Gastrocnemius medialis (tissue), 4 donors: ENCODE data around the gene PLB1. TPM values are rescaled to one million over a fixed set of nuclear protein-coding genes. Genes with fewer than 3 reads are reported as not detected.

Experiments used
- ATAC-seq, 2 donors: fragments of 150-250 bp; one replicate each; pipeline ENCODE4 v1.9.1; 2016
- DNase-seq, 2 donors: peaks; one replicate each; pipeline ENCODE4 v3.0.0-alpha.2; 2019
- H3K27ac ChIP-seq, 4 donors: fragments of 200-600 bp; sonication (generic); 1 replicate in 1 of 4; 2 replicates in 3 of 4; pipeline ENCODE4 v1.5.1; 2016 to 2018; ENCODE audit warnings: mild to moderate bottlenecking in 2 of 4, moderate library complexity in 1 of 4
- H3K27me3 ChIP-seq, 3 donors: fragments of 200-600 bp; sonication (generic) in 2 of 3; 1 replicate in 1 of 3; 2 replicates in 2 of 3; pipeline versions ENCODE4 v1.5.1 to v1.6.0; 2016 to 2019; ENCODE audit warnings: mild to moderate bottlenecking in 1 of 3, moderate library complexity in 1 of 3
- H3K36me3 ChIP-seq, 2 donors: fragments of 200-600 bp; sonication (generic) in 1 of 2; one replicate each; pipeline ENCODE4 v1.5.1; 2017 to 2018
- H3K4me1 ChIP-seq, 2 donors: fragments of 200-600 bp; sonication (generic) in 1 of 2; one replicate each; pipeline ENCODE4 v1.5.1; 2016 to 2017; ENCODE audit warnings: mild to moderate bottlenecking in 2 of 2
- H3K4me3 ChIP-seq, 4 donors: fragments of 200-600 bp; sonication (generic) in 3 of 4; 1 replicate in 1 of 4; 2 replicates in 3 of 4; pipeline ENCODE4 v1.5.1; 2016 to 2019; ENCODE audit warnings: mild to moderate bottlenecking in 2 of 4
- H3K9me3 ChIP-seq, 3 donors: fragments of 200-600 bp; sonication (generic) in 2 of 3; 1 replicate in 1 of 3; 2 replicates in 2 of 3; pipeline ENCODE4 v1.5.1; 2016 to 2019
- POLR2A ChIP-seq, 2 donors: fragments of 450-650 bp; IDR thresholded peaks; one replicate each; pipeline ENCODE4 v1.6.1; 2017; ENCODE audit warnings: antibody characterized with exemption in 2 of 2, mild to moderate bottlenecking in 2 of 2, moderate library complexity in 2 of 2
- in situ Hi-C, 4 donors: fragments of 200-750 bp; cut with MboI; loops; one replicate each; pipeline versions ENCODE4 v1.15.0 to v1.8.0; 2017; ENCODE audit warnings: low sequenced_read_pairs in 4 of 4
- intact Hi-C: fragments of 100-400 bp; cut with DNase I; formaldehyde crosslinking; loops from one replicate; pipeline ENCODE4 v1.15.1; 2023; ENCODE audit warnings: low total_unique reads
- total RNA-seq, 4 donors: library from RNA; depleted of rRNA; stranded (reverse); fragments of >200 nt; gene quantifications; one replicate each; pipeline versions ENCODE4 v1.1.0 to v1.2.3, GENCODE V29; 2016
- TF ChIP-seq, protein P1 (sequence below), 5 experiments: fragments of 450-650 bp in 3 of 5; fragments of 200-600 bp in 2 of 5; sonication (generic) in 2 of 5; IDR thresholded peaks in 4 of 5; conservative IDR thresholded peaks in 1 of 5; 1 replicate in 4 of 5; 2 replicates in 1 of 5; pipeline ENCODE4 v1.5.1; 2016 to 2019; ENCODE audit warnings: antibody characterized with exemption in 5 of 5, mild to moderate bottlenecking in 3 of 5, moderate library complexity in 3 of 5

Gene PLB1
- total RNA-seq, 4 donors from 2014 or later = 1.2 to 4.3 (median 2.8) TPM

- peaks cover 31 to 33% of the 10 kb centered on the region in 2 donors for H3K4me1 ChIP-seq
- no peak overlapping the region for H3K4me3 ChIP-seq
- peak in 1 of 2 donors; percentile 10 for DNase-seq
- no peak for ATAC-seq
- intact Hi-C loops = loop anchor here (10.0 kb wide), 1 partner anchor 1552 kb away; the partner anchor contains the start of gene YPEL5
- H3K36me3 ChIP-seq = no peaks in the 10 kb centered on the region
- H3K27me3 ChIP-seq = no peaks in the 10 kb centered on the region
- H3K9me3 ChIP-seq = no peaks in the 10 kb centered on the region
- H3K27ac ChIP-seq = peak overlapping the region in 1 of 4 donors; percentile 97
- in situ Hi-C loops = loop anchor here in 2 of 4 donors (10.0 kb wide), 1 partner anchor 162 kb away; the partner anchor contains the start of gene PPP1CB (in 2 of the 2)
- TF ChIP-seq POLR2A (IDR thresholded peaks at IDR 0.05) = no peak
- TF ChIP-seq, protein P1, sequence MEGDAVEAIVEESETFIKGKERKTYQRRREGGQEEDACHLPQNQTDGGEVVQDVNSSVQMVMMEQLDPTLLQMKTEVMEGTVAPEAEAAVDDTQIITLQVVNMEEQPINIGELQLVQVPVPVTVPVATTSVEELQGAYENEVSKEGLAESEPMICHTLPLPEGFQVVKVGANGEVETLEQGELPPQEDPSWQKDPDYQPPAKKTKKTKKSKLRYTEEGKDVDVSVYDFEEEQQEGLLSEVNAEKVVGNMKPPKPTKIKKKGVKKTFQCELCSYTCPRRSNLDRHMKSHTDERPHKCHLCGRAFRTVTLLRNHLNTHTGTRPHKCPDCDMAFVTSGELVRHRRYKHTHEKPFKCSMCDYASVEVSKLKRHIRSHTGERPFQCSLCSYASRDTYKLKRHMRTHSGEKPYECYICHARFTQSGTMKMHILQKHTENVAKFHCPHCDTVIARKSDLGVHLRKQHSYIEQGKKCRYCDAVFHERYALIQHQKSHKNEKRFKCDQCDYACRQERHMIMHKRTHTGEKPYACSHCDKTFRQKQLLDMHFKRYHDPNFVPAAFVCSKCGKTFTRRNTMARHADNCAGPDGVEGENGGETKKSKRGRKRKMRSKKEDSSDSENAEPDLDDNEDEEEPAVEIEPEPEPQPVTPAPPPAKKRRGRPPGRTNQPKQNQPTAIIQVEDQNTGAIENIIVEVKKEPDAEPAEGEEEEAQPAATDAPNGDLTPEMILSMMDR (IDR thresholded peaks at IDR 0.05 in 4 of 5, conservative IDR thresholded peaks at IDR 0.05 in 1 of 5) = no peak
Observed at GRCh38 chr2:28593160-28593755, 97.4 kb downstream of the PLB1 start.

DNA sequence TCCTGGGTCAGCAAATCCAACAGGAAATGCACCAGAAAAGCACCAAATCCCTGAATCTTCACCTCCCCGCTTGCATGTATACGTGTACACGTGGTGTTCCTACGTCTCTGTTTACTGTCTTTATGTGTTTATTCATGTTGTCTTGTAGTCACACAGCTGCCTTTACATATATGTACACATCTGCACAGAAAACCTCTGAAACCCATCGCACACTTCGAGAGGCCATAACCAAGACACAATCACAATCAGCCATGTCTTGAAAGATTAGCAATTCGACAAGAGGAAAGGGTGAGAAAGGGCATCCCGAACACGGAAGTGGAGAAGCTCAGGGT lies 98.1 kb downstream of the PLB1 start:
- Histone ChIP-seq H3K27me3 (no peaks in the 10 kb centered on the region), H3K4me1 (peaks cover 28 to 34% of the 10 kb centered on the region in 2 donors), H3K36me3 (no peaks in the 10 kb centered on the region), H3K27ac (peak overlapping the region; percentile 89 to 97 (median 92)), H3K9me3 (no peaks in the 10 kb centered on the region), H3K4me3 (peak overlapping the region in 1 of 4 donors; percentile 14)
- DNase-seq = no peak
- in situ Hi-C loops = loop anchor here in 2 of 4 donors (10.0 kb wide), 1 partner anchor 161 kb away; the partner anchor contains the start of gene PPP1CB (in 2 of the 2)
- intact Hi-C loops = loop anchor here (1.0 to 10.0 kb wide), 3 partner anchors 27 to 1551 kb away; partner anchors contain the start of gene YPEL5
- TF ChIP-seq POLR2A (IDR thresholded peaks at IDR 0.05) = no peak
- TF ChIP-seq, protein P1 (IDR thresholded peaks at IDR 0.05 in 4 of 5, conservative IDR thresholded peaks at IDR 0.05 in 1 of 5) = no peak
- ATAC-seq = no peak

GRCh38 chr2:28594332-28595108 lies 98.7 kb downstream of the PLB1 start:
- H3K27me3 ChIP-seq = no peaks in the 10 kb centered on the region
- in situ Hi-C loops (loop anchor here in 2 of 4 donors (10.0 kb wide), 1 partner anchor 160 kb away; the partner anchor contains the start of gene PPP1CB (in 2 of the 2)), intact Hi-C loops (loop anchor here (1.0 to 10.0 kb wide), 3 partner anchors 28 to 1550 kb away; partner anchors contain the start of gene YPEL5)
- peak overlapping the region; percentile 7 to 35 (median 19) for H3K4me3 ChIP-seq
- H3K4me1 ChIP-seq = peaks cover 28 to 39% of the 10 kb centered on the region in 2 donors
- TF ChIP-seq POLR2A (IDR thresholded peaks at IDR 0.05) = peak; percentile 42 to 65
- TF ChIP-seq, protein P1 (IDR thresholded peaks at IDR 0.05 in 4 of 5, conservative IDR thresholded peaks at IDR 0.05 in 1 of 5) = peak; percentile 86 to 95 (median 90)
- H3K27ac ChIP-seq = peak overlapping the region; percentile 89 to 97 (median 92)
- peak; percentile 90 to 93 for ATAC-seq
- no peaks in the 10 kb centered on the region for H3K9me3 ChIP-seq
- H3K36me3 ChIP-seq = no peaks in the 10 kb centered on the region
- peak; percentile 87 to 93 for DNase-seq

GRCh38 chr2:28595323-28595722 lies 99.5 kb downstream of the PLB1 start:
- Histone ChIP-seq H3K27me3 (no peaks in the 10 kb centered on the region), H3K9me3 (no peaks in the 10 kb centered on the region), H3K4me3 (no peak overlapping the region), H3K36me3 (no peaks in the 10 kb centered on the region), H3K27ac (peak overlapping the region; percentile 89 to 97 (median 92)), H3K4me1 (peaks cover 28 to 42% of the 10 kb centered on the region in 2 donors)
- no peak for TF ChIP-seq POLR2A (IDR thresholded peaks at IDR 0.05)
- TF ChIP-seq, protein P1 (IDR thresholded peaks at IDR 0.05 in 4 of 5, conservative IDR thresholded peaks at IDR 0.05 in 1 of 5) = no peak
- in situ Hi-C loops (loop anchor here in 2 of 4 donors (10.0 kb wide), 1 partner anchor 159 kb away; the partner anchor contains the start of gene PPP1CB (in 2 of the 2)), intact Hi-C loops (loop anchor here (2.0 to 10.0 kb wide), 2 partner anchors 29 to 1549 kb away; partner anchors contain the start of gene YPEL5)
- DNase-seq (peak in 1 of 2 donors; percentile 3), ATAC-seq (no peak)
